Epidermal melanocyte (primary cell): ENCODE results near the gene SUN3.
A peak's percentile ranks its signal among the peaks of the same experiment; 100 is the strongest.

Experiments
- DNase-seq: peaks from one replicate; pipeline ENCODE4 v3.0.0; 2011; ENCODE audit warnings: low spot score; ENCODE audit not compliant: insufficient read length

SUN3 gene

GRCh38 chr7:47979145-47979831 lies 49.6 kb downstream of the SUN3 start, which contains the start of gene HUS1:
Gene HUS1, minus strand, starts transcription at chr7:47979615. Its CDS starts 96 bp downstream, at chr7:47979519.
- DNase-seq: peak; percentile 66

GRCh38 chr7:47978790-47979144 lies 50.1 kb downstream of the SUN3 start:
- DNase-seq: no peak

- no peak for DNase-seq
Observed at GRCh38 chr7:47973739-47974138, 55.2 kb downstream of the SUN3 start.

GRCh38 chr7:47970761-47971160 lies 58.1 kb downstream of the SUN3 start:
- DNase-seq: no peak

- DNase-seq: peak; percentile 72
Observed at GRCh38 chr7:47968847-47969774, 59.8 kb downstream of the SUN3 start.

- no peak for DNase-seq
Observed at GRCh38 chr7:47967708-47968107, 61.2 kb downstream of the SUN3 start.

- DNase-seq: no peak
Observed at GRCh38 chr7:47967123-47967522, 61.8 kb downstream of the SUN3 start.

GRCh38 chr7:47965456-47965855 lies 63.5 kb downstream of the SUN3 start:
- no peak for DNase-seq

- no peak for DNase-seq
Observed at GRCh38 chr7:47962262-47962661, 66.6 kb downstream of the SUN3 start.

- no peak for DNase-seq
Observed at GRCh38 chr7:47957156-47957555, 71.8 kb downstream of the SUN3 start.

- no peak for DNase-seq
Observed at GRCh38 chr7:47956220-47956619, 72.7 kb downstream of the SUN3 start.

GRCh38 chr7:47954231-47954911 lies 74.5 kb downstream of the SUN3 start:
- DNase-seq: no peak

GRCh38 chr7:47953822-47954221 lies 75.1 kb downstream of the SUN3 start:
- peak; percentile 50 for DNase-seq

GRCh38 chr7:47952224-47952623 lies 76.7 kb downstream of the SUN3 start:
- DNase-seq: no peak

GRCh38 chr7:47951374-47951773 lies 77.5 kb downstream of the SUN3 start:
- no peak for DNase-seq

- DNase-seq: no peak
Observed at GRCh38 chr7:47950714-47951113, 78.2 kb downstream of the SUN3 start.

GRCh38 chr7:47949703-47950102 lies 79.2 kb downstream of the SUN3 start:
- DNase-seq: no peak

- DNase-seq: no peak
Observed at GRCh38 chr7:47948141-47948790, 80.6 kb downstream of the SUN3 start, which contains the start of gene PKD1L1. Gene PKD1L1, minus strand, starts transcription at chr7:47948466. Its CDS starts 26 bp downstream, at chr7:47948440.

- no peak for DNase-seq
Observed at GRCh38 chr7:47947355-47947749, 81.6 kb downstream of the SUN3 start.

GRCh38 chr7:47946581-47947354 lies 82.1 kb downstream of the SUN3 start:
- DNase-seq: no peak
